HepG2 (cell line): ENCODE results near the gene SPPL2B.

Source experiments
- BRCA1 ChIP-seq: sonication (generic); formaldehyde crosslinking; IDR thresholded peaks from 2 replicates; pipeline ENCODE4 v1.4.0; 2020; ENCODE audit warnings: missing genetic modification reagents
- CTCF ChIP-seq: sonication (generic); formaldehyde crosslinking; IDR thresholded peaks from 2 replicates; pipeline ENCODE4 v1.5.0; 2020; ENCODE audit warnings: mild to moderate bottlenecking, missing genetic modification reagents, moderate library complexity
- MED8 ChIP-seq: sonication (generic); formaldehyde crosslinking; IDR thresholded peaks from 2 replicates; pipeline ENCODE4 v1.8.1; 2023; ENCODE audit warnings: mild to moderate bottlenecking, missing genetic modification reagents; ENCODE audit not compliant: insufficient replicate concordance
- MLLT10 ChIP-seq: sonication (generic); formaldehyde crosslinking; IDR thresholded peaks from 2 replicates; pipeline ENCODE4 v1.4.0; 2020; ENCODE audit warnings: missing genetic modification reagents
- PRDM4 ChIP-seq: sonication (generic); formaldehyde crosslinking; IDR thresholded peaks from 2 replicates; pipeline ENCODE4 v1.9.0; 2021; ENCODE audit warnings: missing genetic modification reagents, borderline replicate concordance
- RELA ChIP-seq: sonication (generic); formaldehyde crosslinking; IDR thresholded peaks from 2 replicates; pipeline ENCODE4 v1.4.0; 2020; ENCODE audit warnings: missing genetic modification reagents
- REPIN1 ChIP-seq: sonication (generic); formaldehyde crosslinking; IDR thresholded peaks from 2 replicates; pipeline ENCODE4 v1.8.0; 2022; ENCODE audit warnings: missing genetic modification reagents, low read depth, mild to moderate bottlenecking, borderline replicate concordance
- ZBTB21 ChIP-seq: sonication (generic); formaldehyde crosslinking; IDR thresholded peaks from 2 replicates; pipeline ENCODE4 v1.4.0; 2020; ENCODE audit warnings: missing genetic modification reagents
- ZFX ChIP-seq: sonication (generic); formaldehyde crosslinking; IDR thresholded peaks from 2 replicates; pipeline ENCODE4 v1.4.0; 2020; ENCODE audit warnings: mild to moderate bottlenecking, low read depth, missing genetic modification reagents, moderate library complexity
- ZMAT5 ChIP-seq: sonication (generic); formaldehyde crosslinking; IDR thresholded peaks from 2 replicates; pipeline ENCODE4 v1.5.0; 2020; ENCODE audit warnings: mild to moderate bottlenecking, low read depth, missing genetic modification reagents, borderline replicate concordance
- ZNF318 ChIP-seq: sonication (generic); formaldehyde crosslinking; IDR thresholded peaks from 2 replicates; pipeline ENCODE4 v1.4.0; 2020; ENCODE audit warnings: mild to moderate bottlenecking, missing genetic modification reagents
- ZNF709 ChIP-seq: sonication (generic); formaldehyde crosslinking; IDR thresholded peaks from 2 replicates; pipeline ENCODE4 v1.5.0; 2020; ENCODE audit warnings: mild to moderate bottlenecking, missing genetic modification reagents
- ZNF773 ChIP-seq: sonication (generic); formaldehyde crosslinking; IDR thresholded peaks from 2 replicates; pipeline ENCODE4 v1.4.0; 2020; ENCODE audit warnings: missing genetic modification reagents, borderline replicate concordance

GRCh38 chr19:2345794-2346663, 17.5 kb downstream of the SPPL2B start:
- TF ChIP-seq CTCF (CRISPR knock-in tag) (no peak), MED8 (CRISPR knock-in tag) (no peak), RELA (no peak), ZNF773 (CRISPR knock-in tag) (no peak), PRDM4 (CRISPR knock-in tag) (no peak), ZNF318 (CRISPR knock-in tag) (no peak), ZMAT5 (CRISPR knock-in tag) (no peak), REPIN1 (CRISPR knock-in tag) (no peak), BRCA1 (CRISPR knock-in tag) (no peak), MLLT10 (CRISPR knock-in tag) (no peak), ZBTB21 (no peak), ZNF709 (CRISPR knock-in tag) (no peak), ZFX (CRISPR knock-in tag) (no peak)
